OCI-LY1 (cell line): Measurements from ENCODE around the gene ZMPSTE24.
"Not testable (repeated sequence)": the region's sequence is repeated elsewhere in the genome, so short reads cannot be mapped to it uniquely, and the experiment has no call there.

Experiments
- H2AFZ ChIP-seq: fragments of 200-600 bp; sonication (generic), shearing (Covaris generic); 2 replicates; pipeline ENCODE4 v1.6.0; 2014; ENCODE audit warnings: antibody characterized with exemption, mild to moderate bottlenecking, low read length
- H3F3A ChIP-seq: fragments of 200-600 bp; sonication (generic), shearing (Covaris generic); 2 replicates; pipeline ENCODE4 v1.6.0; 2014; ENCODE audit warnings: mild to moderate bottlenecking, antibody characterized with exemption, low read length, moderate library complexity; ENCODE audit not compliant: insufficient read depth
- H3K27ac ChIP-seq: fragments of 200-600 bp; sonication (generic); 2 replicates; pipeline ENCODE4 v1.5.1; 2014; ENCODE audit warnings: low read length, mixed run types, mild to moderate bottlenecking, low read depth; ENCODE audit not compliant: poor library complexity, severe bottlenecking
- H3K27me3 ChIP-seq: fragments of 200-600 bp; sonication (generic); 2 replicates; pipeline ENCODE4 v1.6.0; 2014; ENCODE audit warnings: antibody characterized with exemption, mild to moderate bottlenecking, low read length, moderate library complexity; ENCODE audit not compliant: insufficient read depth
- H3K36me3 ChIP-seq: fragments of 200-600 bp; sonication (generic); 2 replicates; pipeline ENCODE4 v1.6.1; 2014; ENCODE audit warnings: mild to moderate bottlenecking, antibody characterized with exemption, low read length, moderate library complexity, mixed read lengths; ENCODE audit not compliant: insufficient read depth
- H3K4me1 ChIP-seq: fragments of 200-600 bp; sonication (generic); 2 replicates; pipeline ENCODE4 v1.5.1; 2014; ENCODE audit warnings: mild to moderate bottlenecking, low read length, moderate library complexity; ENCODE audit not compliant: insufficient read depth, severe bottlenecking
- H3K4me2 ChIP-seq: fragments of 200-600 bp; sonication (generic), shearing (Covaris generic); 2 replicates; pipeline ENCODE4 v1.6.1; 2014; ENCODE audit warnings: low read length
- H3K4me3 ChIP-seq: fragments of 200-600 bp; sonication (generic); 2 replicates; pipeline ENCODE4 v1.5.1; 2014; ENCODE audit warnings: low read length, low read depth, mild to moderate bottlenecking, mixed read lengths; ENCODE audit not compliant: poor library complexity, severe bottlenecking
- H3K79me2 ChIP-seq: fragments of 200-600 bp; shearing (Covaris generic); 2 replicates; pipeline ENCODE4 v1.6.1; 2016; ENCODE audit warnings: mixed run types, low read length, mixed read lengths; ENCODE audit not compliant: insufficient read depth
- H3K9ac ChIP-seq: fragments of 200-600 bp; sonication (generic), shearing (Covaris generic); 2 replicates; pipeline ENCODE4 v1.6.1; 2014; ENCODE audit warnings: mild to moderate bottlenecking, low read length, mixed read lengths
- H3K9me2 ChIP-seq: fragments of 200-600 bp; sonication (generic), shearing (Covaris generic); 2 replicates; pipeline ENCODE4 v1.6.1; 2014; ENCODE audit warnings: low read depth, mild to moderate bottlenecking, low read length, mixed read lengths
- H3K9me3 ChIP-seq: fragments of 200-600 bp; shearing (Covaris generic); 2 replicates; pipeline ENCODE4 v1.6.1; 2014; ENCODE audit warnings: low read length, mixed read lengths
- H4K20me1 ChIP-seq: fragments of 200-600 bp; sonication (generic), shearing (Covaris generic); 2 replicates; pipeline ENCODE4 v1.6.0; 2016; ENCODE audit warnings: mild to moderate bottlenecking, low read length; ENCODE audit not compliant: insufficient read depth
- CTCF ChIP-seq: fragments of 200-600 bp; sonication (generic), shearing (Covaris generic); IDR thresholded peaks from 2 replicates; pipeline ENCODE4 v1.5.1; 2017; ENCODE audit warnings: mild to moderate bottlenecking, antibody characterized with exemption, low read length, moderate library complexity, mixed read lengths
- EZH2 ChIP-seq: fragments of 200-600 bp; sonication (generic), shearing (Covaris generic); IDR thresholded peaks from 2 replicates; pipeline ENCODE4 v1.8.0; 2017; ENCODE audit warnings: borderline replicate concordance, mixed run types, mild to moderate bottlenecking, antibody characterized with exemption, low read length, moderate library complexity, mixed read lengths

ZMPSTE24 gene

GRCh38 chr1:40341491-40342380 is 83.7 kb downstream of the ZMPSTE24 start:
- no peak overlapping the region for H3K9ac ChIP-seq
- H3K4me3 ChIP-seq = no peak overlapping the region
- H3K4me2 ChIP-seq = no peak overlapping the region

DNA sequence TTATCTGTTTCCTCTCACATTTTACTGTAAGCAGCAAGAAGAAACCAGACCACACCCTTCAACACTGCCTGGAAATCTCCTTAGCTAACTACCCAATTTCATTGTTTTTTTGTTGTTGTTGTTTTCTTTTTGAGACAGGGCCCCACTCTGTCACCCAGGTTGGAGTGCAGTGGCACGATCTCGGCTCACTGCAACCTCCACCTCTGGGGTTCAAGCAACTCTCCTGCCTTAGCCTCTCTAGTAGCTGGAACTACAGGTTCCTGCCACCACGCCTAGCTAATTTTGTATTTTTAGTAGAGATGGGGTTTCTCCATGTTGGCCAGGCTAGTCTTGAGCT is 84.3 kb downstream of the ZMPSTE24 start:
- not testable (repeated sequence) for H3F3A ChIP-seq, H3K4me3 ChIP-seq, H3K4me1 ChIP-seq, H3K9me2 ChIP-seq, H4K20me1 ChIP-seq, H2AFZ ChIP-seq, H3K9ac ChIP-seq, H3K4me2 ChIP-seq, H3K79me2 ChIP-seq, H3K27me3 ChIP-seq, H3K27ac ChIP-seq, H3K36me3 ChIP-seq, H3K9me3 ChIP-seq

More at GRCh38 chr1:40341491-40342380, 83.7 kb downstream of the ZMPSTE24 start:
- no peaks in the 10 kb centered on the region for H3K9me3 ChIP-seq
- H3K4me1 ChIP-seq = no peaks in the 10 kb centered on the region
- no peaks in the 10 kb centered on the region for H3K79me2 ChIP-seq
- H3K27ac ChIP-seq = no peak overlapping the region
- no peak overlapping the region for H2AFZ ChIP-seq
- TF ChIP-seq EZH2 (no peak), CTCF (no peak)
- H3K27me3 ChIP-seq = no peaks in the 10 kb centered on the region
- H4K20me1 ChIP-seq = no peaks in the 10 kb centered on the region
- no peaks in the 10 kb centered on the region for H3K36me3 ChIP-seq
- H3K9me2 ChIP-seq = no peaks in the 10 kb centered on the region
- H3F3A ChIP-seq = no peaks in the 10 kb centered on the region
